ENCODE measurements around the gene KLRK1. TPM values are rescaled to one million over a fixed set of nuclear protein-coding genes. Genes with fewer than 3 reads are reported as not detected.
"Not testable (repeated sequence)": the region's sequence is repeated elsewhere in the genome, so short reads cannot be mapped to it uniquely, and the experiment has no call there.

Gene KLRK1
- total and polyA plus RNA-seq, 11 donors = 0.28 to 6.6 (median 0.49) TPM; not detected in 2

DNA sequence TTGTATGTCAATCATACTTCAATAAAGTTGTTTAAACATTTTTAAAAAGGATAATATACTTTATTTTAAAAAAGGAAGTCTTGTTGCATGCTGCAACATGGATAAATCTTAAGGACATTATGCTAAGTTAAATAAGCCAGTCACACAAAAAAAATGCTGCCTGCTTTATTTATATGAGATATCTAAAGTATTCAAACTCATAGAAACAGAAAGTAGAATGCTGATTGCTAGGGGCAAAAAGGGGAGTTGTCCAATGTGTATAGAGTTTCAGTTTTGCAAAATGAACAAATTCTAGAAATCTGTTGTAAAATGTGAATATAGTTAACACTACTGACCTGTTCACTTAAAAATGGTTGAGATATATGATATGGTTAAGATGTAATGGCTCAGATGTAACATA is 11.0 kb upstream of the KLRK1 start:
- TF ChIP-seq POLR2A (IDR thresholded peaks at IDR 0.05) = no peak
- TF ChIP-seq, protein P1, sequence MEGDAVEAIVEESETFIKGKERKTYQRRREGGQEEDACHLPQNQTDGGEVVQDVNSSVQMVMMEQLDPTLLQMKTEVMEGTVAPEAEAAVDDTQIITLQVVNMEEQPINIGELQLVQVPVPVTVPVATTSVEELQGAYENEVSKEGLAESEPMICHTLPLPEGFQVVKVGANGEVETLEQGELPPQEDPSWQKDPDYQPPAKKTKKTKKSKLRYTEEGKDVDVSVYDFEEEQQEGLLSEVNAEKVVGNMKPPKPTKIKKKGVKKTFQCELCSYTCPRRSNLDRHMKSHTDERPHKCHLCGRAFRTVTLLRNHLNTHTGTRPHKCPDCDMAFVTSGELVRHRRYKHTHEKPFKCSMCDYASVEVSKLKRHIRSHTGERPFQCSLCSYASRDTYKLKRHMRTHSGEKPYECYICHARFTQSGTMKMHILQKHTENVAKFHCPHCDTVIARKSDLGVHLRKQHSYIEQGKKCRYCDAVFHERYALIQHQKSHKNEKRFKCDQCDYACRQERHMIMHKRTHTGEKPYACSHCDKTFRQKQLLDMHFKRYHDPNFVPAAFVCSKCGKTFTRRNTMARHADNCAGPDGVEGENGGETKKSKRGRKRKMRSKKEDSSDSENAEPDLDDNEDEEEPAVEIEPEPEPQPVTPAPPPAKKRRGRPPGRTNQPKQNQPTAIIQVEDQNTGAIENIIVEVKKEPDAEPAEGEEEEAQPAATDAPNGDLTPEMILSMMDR (IDR thresholded peaks at IDR 0.05) = no peak
- H3K27ac ChIP-seq = no peak overlapping the region
- intact Hi-C loops (cut with DNase I) = no loop called here

DNA sequence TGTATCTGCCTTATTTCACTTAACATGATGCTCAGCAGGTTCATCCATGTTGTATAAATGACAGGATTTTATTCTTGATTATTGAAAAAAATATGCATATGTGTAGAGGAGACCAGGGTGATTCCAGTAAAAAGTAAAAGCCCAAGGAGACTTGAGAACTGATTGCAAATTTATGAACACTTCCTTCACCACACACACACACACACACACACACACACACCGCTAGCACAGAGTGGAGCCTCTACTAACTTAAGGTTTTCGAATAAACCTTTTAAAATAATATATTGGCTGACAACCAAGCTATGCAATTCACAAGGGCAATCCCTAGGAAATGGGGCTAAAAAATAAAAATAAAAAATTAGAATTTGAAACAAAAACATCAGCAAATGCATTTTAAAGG is 8.3 kb upstream of the KLRK1 start:
- Histone ChIP-seq H3K4me1 (peaks cover 0 to 13% (median 0%) of the 10 kb centered on the region in 12 donors), H3K9me3 (no peaks in the 10 kb centered on the region), H3K36me3 (no peaks in the 10 kb centered on the region), H3K27ac (no peak overlapping the region), H3K4me3 (no peak overlapping the region), H3K27me3 (no peaks in the 10 kb centered on the region)
- TF ChIP-seq, protein P1 (IDR thresholded peaks at IDR 0.05) = no peak
- TF ChIP-seq POLR2A (IDR thresholded peaks at IDR 0.05) = no peak
- no peak for ATAC-seq
- DNase-seq = no peak
- WGBS, 4 donors = 73 to 85% (median 81%) methylated on average over 2 of the region's 2 CpGs
- intact Hi-C loops (cut with DNase I) = no loop called here

More for the DNA sequence above, 11.0 kb upstream of the KLRK1 start:
- no peaks in the 10 kb centered on the region for H3K36me3 ChIP-seq
- peaks cover 0 to 9% (median 0%) of the 10 kb centered on the region in 12 donors for H3K9me3 ChIP-seq
- H3K4me3 ChIP-seq = no peak overlapping the region
- peaks cover 0 to 4% (median 0%) of the 10 kb centered on the region in 12 donors for H3K4me1 ChIP-seq
- H3K27me3 ChIP-seq = no peaks in the 10 kb centered on the region
- ATAC-seq = no peak
- DNase-seq = no peak

GRCh38 chr12:10397296-10397695 is 7.5 kb upstream of the KLRK1 start:
- intact Hi-C loops (cut with DNase I) = no loop called here
- WGBS, 4 donors = 49 to 77% (median 61%) methylated on average over 2 of the region's 2 CpGs
- no peak for TF ChIP-seq POLR2A (IDR thresholded peaks at IDR 0.05)
- TF ChIP-seq, protein P1 (IDR thresholded peaks at IDR 0.05) = no peak
- Histone ChIP-seq H3K27ac (peak overlapping the region in 1 of 12 donors; percentile 0), H3K27me3 (no peaks in the 10 kb centered on the region), H3K4me3 (no peak overlapping the region), H3K9me3 (no peaks in the 10 kb centered on the region), H3K36me3 (no peaks in the 10 kb centered on the region), H3K4me1 (peaks cover 0 to 22% (median 0%) of the 10 kb centered on the region in 12 donors)
- DNase-seq (no peak), ATAC-seq (no peak)

- DNase-seq; intact Hi-C loops (cut with DNase I); H3K27me3 ChIP-seq; ATAC-seq; H3K4me3 ChIP-seq; H3K36me3 ChIP-seq; H3K9me3 ChIP-seq: not testable (repeated sequence)
- Histone ChIP-seq H3K4me1 (peaks cover 0 to 28% (median 0%) of the 10 kb centered on the region in 12 donors), H3K27ac (peak overlapping the region in 2 of 12 donors; percentile 40 to 74)
- 89 to 94% (median 92%) methylated on average over 15 of the region's 15 CpGs for WGBS, 4 donors
Measured at GRCh38 chr12:10396176-10396575, 6.3 kb upstream of the KLRK1 start.

- no peak for TF ChIP-seq POLR2A (IDR thresholded peaks at IDR 0.05)
- TF ChIP-seq, protein P1 (IDR thresholded peaks at IDR 0.05) = no peak
- ATAC-seq (peak in 3 of 4 donors; percentile 80 to 82 (median 82)), DNase-seq (peak in 2 of 5 donors; percentile 22 to 29)
- Histone ChIP-seq H3K27ac (peak overlapping the region in 5 of 12 donors; percentile 11 to 74 (median 38)), H3K9me3 (no peaks in the 10 kb centered on the region), H3K36me3 (no peaks in the 10 kb centered on the region), H3K27me3 (no peaks in the 10 kb centered on the region), H3K4me3 (peak overlapping the region in 2 of 12 donors; percentile 3 to 16), H3K4me1 (peaks cover 0 to 28% (median 0%) of the 10 kb centered on the region in 12 donors)
- intact Hi-C loops (cut with DNase I) = no loop called here
- WGBS, 4 donors = 42 to 50% (median 48%) methylated on average over 6 of the region's 6 CpGs
Measured at GRCh38 chr12:10395390-10395998, 5.7 kb upstream of the KLRK1 start.

DNA sequence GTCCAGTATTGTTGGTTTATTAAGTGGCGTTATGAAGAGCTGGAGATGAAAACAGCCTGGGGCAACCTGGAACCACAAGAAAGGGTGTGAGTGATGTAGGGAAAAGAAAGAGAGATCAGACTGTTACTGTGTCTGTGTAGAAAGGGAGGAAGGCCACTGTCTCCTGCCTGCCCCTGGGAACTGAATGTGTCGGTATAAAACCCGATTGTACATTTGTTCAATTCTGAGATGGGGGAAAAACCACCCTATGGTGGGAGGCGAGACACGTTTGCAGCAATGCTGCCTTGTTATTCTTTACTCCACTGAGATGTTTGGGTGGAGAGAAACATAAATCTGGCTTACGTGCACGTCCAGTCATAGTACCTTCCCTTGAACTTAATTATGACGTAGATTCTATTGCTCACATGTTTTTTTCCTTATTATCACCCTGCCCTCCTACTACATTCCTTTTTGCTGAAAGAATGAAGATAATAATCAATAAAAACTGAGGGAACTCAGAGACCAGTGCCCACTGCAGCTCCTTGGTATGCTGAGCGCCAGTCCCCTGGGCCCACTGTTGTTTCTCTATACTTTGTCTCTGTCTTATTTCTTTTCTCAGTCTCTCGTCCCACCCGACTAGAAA is 4.8 kb upstream of the KLRK1 start:
- H3K9me3 ChIP-seq; intact Hi-C loops (cut with DNase I); H3K27me3 ChIP-seq; DNase-seq; ATAC-seq; H3K36me3 ChIP-seq; H3K4me3 ChIP-seq: not testable (repeated sequence)
- Histone ChIP-seq H3K4me1 (peaks cover 0 to 28% (median 0%) of the 10 kb centered on the region in 12 donors), H3K27ac (peak overlapping the region in 1 of 12 donors; percentile 74)
- 84 to 93% (median 85%) methylated on average over 11 of the region's 11 CpGs for WGBS, 4 donors

Data from heart left ventricle (tissue), 16 donors.